Mononuclear cell (primary cell): Measurements from ENCODE around the gene FYB1. TPM values are rescaled to one million over a fixed set of nuclear protein-coding genes. Genes with fewer than 3 reads are reported as not detected.

Experiments
- H3K27me3 ChIP-seq: 2 replicates; pipeline ENCODE4 v1.6.0; 2011; ENCODE audit warnings: low read length, control low read depth; ENCODE audit not compliant: insufficient read depth
- H3K4me1 ChIP-seq: 2 replicates; pipeline ENCODE4 v1.5.1; 2011; ENCODE audit warnings: mild to moderate bottlenecking, low read length, control low read depth; ENCODE audit not compliant: insufficient read depth
- H3K4me3 ChIP-seq: 2 replicates; pipeline ENCODE4 v1.5.1; 2011; ENCODE audit warnings: mild to moderate bottlenecking, low read length, moderate library complexity
- H3K9me3 ChIP-seq: 2 replicates; pipeline ENCODE4 v1.5.1; 2011; ENCODE audit warnings: low read depth, mild to moderate bottlenecking, control low read depth, low read length
- total RNA-seq: library from RNA; depleted of rRNA; stranded (reverse); fragments of >200 nt; gene quantifications from one replicate; pipeline ENCODE4 v1.2.3, GENCODE V29; 2012

The FYB1 gene
- total RNA-seq, 1 donor: 189 TPM

DNA sequence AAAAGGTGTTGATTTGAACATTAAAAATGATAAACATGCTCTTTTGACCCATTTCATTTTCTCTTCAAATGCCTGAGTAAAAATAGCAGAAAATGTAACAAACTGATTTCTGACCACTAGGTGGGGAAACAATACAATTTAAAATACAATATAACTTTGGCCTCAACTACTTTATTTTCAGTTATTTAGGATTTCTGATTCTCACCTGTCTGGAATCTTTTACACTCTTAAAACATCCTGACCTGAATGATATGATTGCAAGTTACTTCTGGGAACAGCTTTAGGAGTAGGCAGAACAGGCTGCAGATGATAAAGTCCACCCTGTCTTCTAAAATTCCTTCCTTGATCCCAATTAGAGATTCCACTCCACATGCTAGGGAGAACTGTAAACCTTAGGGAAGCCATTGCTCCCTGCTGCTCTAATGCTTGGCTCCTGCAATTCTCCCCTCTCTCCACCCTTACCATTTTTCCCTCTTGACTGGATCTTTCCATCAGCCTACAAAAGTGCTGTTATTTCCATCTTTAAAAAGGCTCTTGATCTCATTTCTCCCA lies 70.3 kb downstream of the FYB1 start:
- Histone ChIP-seq H3K27me3 (no peaks in the 10 kb centered on the region), H3K4me1 (peaks cover 54% of the 10 kb centered on the region), H3K9me3 (no peaks in the 10 kb centered on the region), H3K4me3 (no peak overlapping the region)

DNA sequence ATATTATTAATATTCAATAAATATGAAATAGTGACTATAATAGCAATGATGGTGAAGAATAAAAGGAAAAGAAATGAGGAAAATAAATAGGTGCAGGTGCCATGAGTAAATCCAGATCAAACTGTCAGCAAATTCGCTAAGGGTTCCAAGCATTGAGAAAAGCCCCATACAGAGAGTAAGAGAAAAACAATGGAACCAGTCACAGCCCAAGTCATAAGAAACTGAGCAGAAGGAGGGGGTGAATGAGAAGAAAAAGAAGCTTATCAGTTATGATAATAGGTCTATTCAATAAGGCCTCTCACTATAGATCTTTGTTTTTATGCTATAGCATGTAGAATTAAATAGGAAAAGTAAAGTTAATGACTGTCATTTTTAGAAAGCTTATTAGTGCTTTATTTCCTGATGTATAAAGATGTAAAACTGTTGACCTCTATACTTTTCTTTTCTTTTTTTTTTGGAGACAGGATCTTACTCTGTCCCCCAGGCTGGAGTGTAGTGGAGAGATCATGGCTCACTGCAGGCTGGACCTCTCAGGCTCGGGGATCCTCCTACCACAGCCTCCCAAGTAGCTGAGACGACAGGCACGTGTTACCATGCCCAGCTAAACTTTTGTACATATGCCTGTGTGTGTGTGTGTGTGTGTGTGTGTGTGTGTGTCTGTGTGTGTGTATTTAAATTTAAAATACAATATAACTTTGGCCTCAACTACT lies 72.4 kb downstream of the FYB1 start:
- Histone ChIP-seq H3K4me3 (no peak overlapping the region), H3K9me3 (no peaks in the 10 kb centered on the region), H3K27me3 (no peaks in the 10 kb centered on the region), H3K4me1 (peaks cover 44% of the 10 kb centered on the region)

DNA sequence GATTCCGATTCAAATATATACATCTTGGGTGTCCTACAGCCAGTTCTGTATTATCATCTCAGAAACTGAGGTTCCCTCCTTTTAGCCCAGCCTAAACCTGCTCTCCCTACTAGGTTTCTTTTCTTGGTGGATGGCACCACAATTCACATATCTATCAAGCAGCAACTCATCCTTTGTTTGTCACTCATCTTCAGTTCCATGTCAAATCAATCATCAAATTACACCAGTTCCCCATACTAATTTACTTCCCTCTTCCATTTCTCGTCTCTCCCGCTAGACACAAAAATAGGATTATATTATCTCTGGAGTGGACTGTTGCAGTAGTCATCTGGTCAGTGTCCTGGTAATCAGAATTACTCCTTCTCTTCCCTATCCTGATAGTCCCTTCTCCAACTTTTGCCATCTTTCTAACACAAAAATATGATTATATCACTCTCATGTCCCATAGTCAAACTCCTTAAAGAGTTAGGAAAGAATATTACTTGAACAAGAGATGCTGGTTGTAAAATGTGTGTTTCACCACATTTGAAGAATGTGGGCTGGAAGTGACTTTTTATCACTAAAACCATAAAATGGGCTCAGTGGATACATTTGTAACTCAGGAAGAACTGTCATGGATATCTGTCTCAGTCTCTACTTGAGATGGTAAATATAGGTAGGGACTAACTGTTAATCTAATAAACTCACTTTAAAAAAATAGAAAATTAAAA lies 76.1 kb downstream of the FYB1 start:
- H3K9me3 ChIP-seq: no peaks in the 10 kb centered on the region
- H3K27me3 ChIP-seq: no peaks in the 10 kb centered on the region
- peaks cover 11% of the 10 kb centered on the region for H3K4me1 ChIP-seq
- H3K4me3 ChIP-seq: no peak overlapping the region

DNA sequence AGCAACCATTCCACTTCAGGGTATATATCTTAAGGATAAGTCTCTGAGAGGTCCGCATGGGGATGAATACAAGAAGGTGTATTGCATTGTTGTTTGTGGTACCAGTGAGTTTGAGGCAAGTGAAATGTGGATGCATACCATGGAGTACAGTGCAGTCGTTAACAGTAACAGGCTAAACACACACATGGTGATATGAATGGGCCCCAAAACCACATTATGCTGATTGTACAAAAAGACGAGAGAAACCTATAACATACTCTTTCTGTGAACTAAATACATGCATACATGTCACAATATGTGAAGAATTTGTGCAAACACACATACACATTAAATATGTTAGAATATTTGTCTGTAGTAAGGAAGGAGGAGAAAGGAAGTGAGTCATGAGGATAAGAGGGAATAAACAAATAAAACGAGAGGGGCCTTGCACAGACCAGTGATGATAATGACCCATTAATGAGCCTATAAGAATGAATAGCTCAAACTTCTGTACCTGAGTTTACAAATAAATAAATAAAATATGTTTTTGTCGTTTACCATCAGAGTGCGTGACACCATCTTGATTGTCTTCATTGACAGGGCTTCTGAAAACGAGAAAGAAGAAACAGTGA lies 78.7 kb downstream of the FYB1 start:
- peaks cover 9% of the 10 kb centered on the region for H3K4me1 ChIP-seq
- no peaks in the 10 kb centered on the region for H3K27me3 ChIP-seq

DNA sequence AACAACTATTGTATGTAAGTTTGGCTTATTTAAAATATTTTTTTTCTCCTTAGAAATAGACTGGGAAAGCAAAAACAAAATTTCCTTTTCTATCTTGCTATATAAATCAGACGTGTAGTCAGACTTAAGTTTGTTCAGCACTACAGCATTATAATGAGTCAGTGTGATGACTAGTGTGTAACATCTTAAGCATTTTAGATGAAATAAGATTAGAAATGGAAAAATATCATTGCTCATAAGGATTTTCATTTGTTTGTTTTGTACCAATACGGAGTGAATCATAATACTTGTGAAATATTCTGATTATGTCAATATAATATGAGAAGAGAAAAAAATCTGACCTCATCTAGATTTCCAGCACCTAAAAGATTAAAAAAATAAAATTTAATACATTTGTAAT lies 80.5 kb downstream of the FYB1 start:
- peaks cover 9% of the 10 kb centered on the region for H3K4me1 ChIP-seq
- H3K9me3 ChIP-seq: no peaks in the 10 kb centered on the region
- H3K4me3 ChIP-seq: no peak overlapping the region
- no peaks in the 10 kb centered on the region for H3K27me3 ChIP-seq

More for the DNA sequence above, 78.7 kb downstream of the FYB1 start:
- no peaks in the 10 kb centered on the region for H3K9me3 ChIP-seq
- no peak overlapping the region for H3K4me3 ChIP-seq

DNA sequence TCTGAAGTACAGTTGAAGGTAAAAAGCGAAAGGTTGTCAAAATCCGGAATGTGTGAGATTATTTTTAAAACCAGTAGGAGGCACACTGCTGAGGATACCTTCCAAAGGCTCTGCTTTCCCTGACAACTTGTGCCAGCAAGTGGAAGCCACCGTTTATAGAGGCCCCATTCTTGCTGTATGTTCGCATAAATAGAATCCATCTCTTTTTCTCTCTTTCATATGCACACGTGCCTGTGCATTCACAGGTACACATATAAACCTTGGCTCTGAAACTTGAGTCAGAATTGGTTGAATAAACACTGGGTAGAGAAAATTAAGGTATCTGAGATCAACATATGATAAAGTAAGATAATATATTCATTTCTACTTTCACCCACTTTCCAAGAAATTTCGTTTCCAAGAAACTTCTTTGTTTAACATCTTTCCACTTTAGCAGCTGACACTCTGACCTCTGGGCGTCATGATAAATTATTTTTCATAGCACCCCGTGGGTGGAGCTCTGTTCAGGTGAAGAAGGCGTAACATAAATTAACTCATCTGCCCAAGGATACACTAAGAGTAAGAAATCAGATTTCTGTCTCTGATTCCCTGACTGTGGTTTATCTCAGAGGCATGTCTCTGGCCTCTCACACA lies 81.4 kb downstream of the FYB1 start:
- Histone ChIP-seq H3K4me3 (no peak overlapping the region), H3K4me1 (peaks cover 5% of the 10 kb centered on the region), H3K27me3 (no peaks in the 10 kb centered on the region), H3K9me3 (no peaks in the 10 kb centered on the region)

DNA sequence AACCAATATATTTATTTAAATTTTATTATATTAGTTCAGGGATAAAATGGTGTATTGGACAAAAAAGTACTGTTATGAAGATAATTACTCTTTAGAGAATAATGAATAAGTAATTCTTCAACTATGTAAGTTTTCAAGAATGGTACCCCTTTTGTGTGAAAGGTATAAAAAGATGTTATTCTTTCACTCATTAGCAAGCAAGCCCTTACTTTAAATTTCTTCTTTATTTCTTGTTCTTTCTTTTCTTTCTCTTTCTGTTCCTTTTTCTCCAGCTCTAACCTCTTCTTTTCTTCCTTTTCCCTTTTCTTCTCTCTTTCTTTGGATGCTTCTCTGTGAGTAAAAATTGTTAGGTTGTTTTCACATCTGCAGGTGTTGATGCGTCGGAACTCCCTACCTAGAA lies 82.0 kb downstream of the FYB1 start:
- no peaks in the 10 kb centered on the region for H3K27me3 ChIP-seq
- no peak overlapping the region for H3K4me3 ChIP-seq
- H3K9me3 ChIP-seq: no peaks in the 10 kb centered on the region
- no peaks in the 10 kb centered on the region for H3K4me1 ChIP-seq

- Histone ChIP-seq H3K4me3 (no peak overlapping the region), H3K4me1 (no peaks in the 10 kb centered on the region), H3K9me3 (no peaks in the 10 kb centered on the region), H3K27me3 (no peaks in the 10 kb centered on the region)
Observed at GRCh38 chr5:39132792-39133191, 86.6 kb downstream of the FYB1 start.

GRCh38 chr5:39132128-39132447 lies 87.3 kb downstream of the FYB1 start:
- H3K4me3 ChIP-seq: no peak overlapping the region
- H3K27me3 ChIP-seq: no peaks in the 10 kb centered on the region
- H3K9me3 ChIP-seq: no peaks in the 10 kb centered on the region
- no peaks in the 10 kb centered on the region for H3K4me1 ChIP-seq

- H3K4me3 ChIP-seq: no peak overlapping the region
- no peaks in the 10 kb centered on the region for H3K9me3 ChIP-seq
- no peaks in the 10 kb centered on the region for H3K4me1 ChIP-seq
- no peaks in the 10 kb centered on the region for H3K27me3 ChIP-seq
Observed at GRCh38 chr5:39131210-39132127, 87.9 kb downstream of the FYB1 start.

GRCh38 chr5:39130716-39131115 lies 88.6 kb downstream of the FYB1 start:
- Histone ChIP-seq H3K4me1 (no peaks in the 10 kb centered on the region), H3K27me3 (no peaks in the 10 kb centered on the region), H3K9me3 (no peaks in the 10 kb centered on the region), H3K4me3 (no peak overlapping the region)

DNA sequence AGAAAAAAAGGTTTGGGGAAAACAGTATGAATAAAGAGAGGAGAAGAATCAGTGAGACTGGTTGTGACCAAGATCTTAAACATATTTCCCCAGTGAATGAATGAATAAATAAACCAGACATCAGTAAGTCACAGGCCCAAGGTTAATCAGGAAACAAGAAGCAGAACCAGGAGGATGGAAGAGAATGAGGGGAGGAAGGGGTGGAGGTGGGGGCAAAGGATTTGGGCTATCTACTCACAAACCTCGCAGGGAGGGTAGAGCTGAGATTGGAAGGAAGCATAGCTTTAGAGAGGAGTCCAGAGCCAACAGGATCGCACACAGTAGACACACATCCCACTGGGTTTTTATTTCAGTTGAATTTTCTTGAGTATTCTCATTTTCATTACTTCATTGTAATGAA lies 97.4 kb downstream of the FYB1 start:
- no peaks in the 10 kb centered on the region for H3K9me3 ChIP-seq
- no peak overlapping the region for H3K4me3 ChIP-seq
- no peaks in the 10 kb centered on the region for H3K4me1 ChIP-seq
- no peaks in the 10 kb centered on the region for H3K27me3 ChIP-seq

DNA sequence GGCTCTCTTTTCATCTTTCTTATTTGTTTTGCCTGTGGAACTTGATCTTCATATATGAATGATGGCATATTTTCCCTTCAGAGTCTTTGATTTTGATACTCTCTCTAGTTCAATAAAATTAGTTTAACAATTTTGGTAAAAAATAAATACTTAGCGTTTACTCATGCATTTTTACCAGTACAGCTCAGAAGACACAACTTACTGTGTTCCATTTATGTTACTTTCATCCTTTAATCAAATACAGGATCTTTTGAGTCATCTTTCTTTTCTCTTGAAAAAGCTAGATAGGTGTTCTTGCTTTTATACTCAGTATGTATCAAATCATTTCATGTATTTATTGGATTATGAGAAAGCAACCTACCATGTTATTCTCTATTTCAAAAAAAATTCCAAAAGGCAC lies 98.0 kb downstream of the FYB1 start:
- H3K4me1 ChIP-seq: no peaks in the 10 kb centered on the region
- no peaks in the 10 kb centered on the region for H3K27me3 ChIP-seq
- no peak overlapping the region for H3K4me3 ChIP-seq
- H3K9me3 ChIP-seq: no peaks in the 10 kb centered on the region

DNA sequence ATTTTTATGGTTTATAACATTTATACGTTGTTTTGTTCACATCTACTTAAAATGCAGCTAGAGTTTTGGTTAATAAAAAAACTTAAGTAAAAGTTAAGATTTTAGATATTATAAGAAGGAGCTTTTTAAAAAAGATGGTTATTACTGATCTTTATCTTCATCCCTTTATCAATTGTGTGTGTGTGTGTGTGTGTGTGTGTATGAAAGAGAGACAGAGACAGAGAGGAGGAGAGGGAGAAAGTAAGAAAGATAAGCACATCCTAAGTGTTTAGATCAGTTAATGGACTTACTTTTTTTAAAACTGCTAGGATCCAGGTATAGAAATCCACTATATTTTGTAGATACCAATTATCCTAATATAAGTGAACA lies 99.3 kb downstream of the FYB1 start:
- H3K4me1 ChIP-seq: no peaks in the 10 kb centered on the region
- H3K4me3 ChIP-seq: no peak overlapping the region
- H3K9me3 ChIP-seq: no peaks in the 10 kb centered on the region
- H3K27me3 ChIP-seq: no peaks in the 10 kb centered on the region
